ENCODE data around the gene RACGAP1. TPM values are rescaled to one million over a fixed set of nuclear protein-coding genes. Genes with fewer than 3 reads are reported as not detected.

RACGAP1 gene
- total and polyA plus RNA-seq, 2 of the 8 experiments (the other 6 are each of a cell fraction or from before 2014, with no cell fraction given), result 18.0 to 66.3 TPM

DNA sequence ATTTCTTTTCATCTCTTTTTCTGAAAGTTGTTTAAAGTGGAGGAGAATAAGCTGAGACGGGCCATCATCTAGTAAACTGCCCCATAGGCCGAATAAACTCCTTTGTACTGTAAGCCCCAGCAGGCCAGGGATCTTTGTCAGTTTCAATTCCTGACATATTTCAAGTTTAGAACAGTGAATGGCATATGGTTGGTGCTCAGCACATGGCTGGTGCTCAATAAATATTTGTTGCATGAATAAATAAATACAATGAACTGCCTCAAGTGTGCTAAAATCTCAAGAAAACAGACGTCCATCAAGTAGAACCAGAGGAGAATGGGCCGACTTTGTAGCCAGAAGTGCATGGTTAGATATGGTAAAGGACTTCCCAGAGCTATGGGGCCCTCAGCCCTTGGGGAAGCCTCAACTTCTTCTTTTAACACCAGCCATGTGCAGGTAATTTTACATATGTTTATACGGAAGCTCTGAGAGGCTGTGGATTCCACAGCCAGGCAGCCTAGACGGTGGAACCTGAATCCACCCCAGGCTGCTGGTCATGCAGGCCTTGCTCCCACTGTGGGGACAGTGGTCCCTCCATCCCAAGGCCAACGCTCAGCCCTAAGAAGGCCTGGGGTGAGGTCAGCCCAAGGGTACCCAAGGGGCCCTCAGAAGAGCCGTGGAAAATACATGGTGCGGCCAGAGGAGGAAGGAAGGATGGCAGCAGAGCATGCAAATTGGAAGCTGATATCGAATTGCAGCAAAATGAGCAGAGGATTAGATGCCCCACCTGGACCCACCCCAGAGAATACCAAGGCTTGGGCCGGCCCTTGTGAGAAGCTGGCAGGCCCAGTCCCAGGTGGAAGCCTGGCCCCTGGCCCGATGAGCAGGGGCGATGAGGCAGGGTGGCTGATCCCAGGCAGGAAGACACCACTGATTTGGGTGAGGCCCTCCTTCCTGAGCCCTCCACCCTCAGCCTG, 83.5 kb downstream of the RACGAP1 start (continued):
- TF ChIP-seq E2F6 (IDR thresholded peaks at IDR 0.05), result no peak
- no peak for TF ChIP-seq SIRT6 (IDR thresholded peaks at IDR 0.05; ENCODE audit: low read length)
- TF ChIP-seq, protein P1, sequence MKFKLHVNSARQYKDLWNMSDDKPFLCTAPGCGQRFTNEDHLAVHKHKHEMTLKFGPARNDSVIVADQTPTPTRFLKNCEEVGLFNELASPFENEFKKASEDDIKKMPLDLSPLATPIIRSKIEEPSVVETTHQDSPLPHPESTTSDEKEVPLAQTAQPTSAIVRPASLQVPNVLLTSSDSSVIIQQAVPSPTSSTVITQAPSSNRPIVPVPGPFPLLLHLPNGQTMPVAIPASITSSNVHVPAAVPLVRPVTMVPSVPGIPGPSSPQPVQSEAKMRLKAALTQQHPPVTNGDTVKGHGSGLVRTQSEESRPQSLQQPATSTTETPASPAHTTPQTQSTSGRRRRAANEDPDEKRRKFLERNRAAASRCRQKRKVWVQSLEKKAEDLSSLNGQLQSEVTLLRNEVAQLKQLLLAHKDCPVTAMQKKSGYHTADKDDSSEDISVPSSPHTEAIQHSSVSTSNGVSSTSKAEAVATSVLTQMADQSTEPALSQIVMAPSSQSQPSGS (IDR thresholded peaks at IDR 0.05; ENCODE audit: low read length), result no peak
- TF ChIP-seq EZH2 (IDR thresholded peaks at IDR 0.05; ENCODE audit: low read depth, low read length, severe bottlenecking), result no peak
